Activated CD4-positive, alpha-beta T cell treated with anti-CD3 and anti-CD28 coated beads, Interleukin-2, amount 10 ng/mL, durations not matched to agents 7 days and 5 days (primary cell): Measurements from ENCODE around the gene PIWIL4. TPM values are rescaled to one million over a fixed set of nuclear protein-coding genes. Genes with fewer than 3 reads are reported as not detected.

Experiments
- CTCF ChIA-PET: fragments of 350-600 bp; sonication (Branson Sonifier 250); formaldehyde crosslinking; loops from one replicate; lab custom pipeline; 2021; ENCODE audit warnings: antibody characterized with exemption; lab: Charles Lee
- POLR2A ChIA-PET: fragments of 350-600 bp; sonication (Branson Sonifier 250); formaldehyde crosslinking; loops from one replicate; lab custom pipeline; 2021; ENCODE audit warnings: antibody characterized with exemption; lab: Charles Lee
- DNase-seq: peaks from one replicate; pipeline ENCODE4 v3.0.0-alpha.2; 2020
- H3K27ac Mint-ChIP-seq: one replicate; pipeline ENCODE4 v1.8.0; 2021; ENCODE audit warnings: mild to moderate bottlenecking, moderate library complexity, mixed read lengths
- H3K27me3 Mint-ChIP-seq: one replicate; pipeline ENCODE4 v1.8.0; 2021; ENCODE audit warnings: mixed read lengths
- H3K36me3 Mint-ChIP-seq: one replicate; pipeline ENCODE4 v1.8.0; 2021; ENCODE audit warnings: low read depth, mixed read lengths
- H3K4me1 Mint-ChIP-seq: one replicate; pipeline ENCODE4 v1.8.0; 2021; ENCODE audit warnings: mixed read lengths
- H3K4me3 Mint-ChIP-seq: one replicate; pipeline ENCODE4 v1.8.0; 2021; ENCODE audit warnings: mild to moderate bottlenecking, moderate library complexity, mixed read lengths
- H3K9me3 Mint-ChIP-seq: one replicate; pipeline ENCODE4 v1.8.0; 2021; ENCODE audit warnings: mixed read lengths
- total RNA-seq, 2 experiments: library from RNA; stranded (reverse); gene quantifications; one replicate each; pipeline ENCODE4 v1.2.3, GENCODE V29; 2021

Gene PIWIL4
- total RNA-seq, 2 experiments from 2014 or later: 0.55 to 0.65 TPM

- CTCF ChIA-PET: interaction anchor here (0.6 kb wide), 2 partner anchors 21 to 77 kb away, joined by 3 to 5 read pairs; no protein-coding TSS in a partner anchor
- no peaks in the 10 kb centered on the region for H3K4me1 Mint-ChIP-seq
- H3K27me3 Mint-ChIP-seq: no peaks in the 10 kb centered on the region
- H3K27ac Mint-ChIP-seq: no peak overlapping the region
- H3K36me3 Mint-ChIP-seq: no peaks in the 10 kb centered on the region
- no peak for DNase-seq
- no peaks in the 10 kb centered on the region for H3K9me3 Mint-ChIP-seq
- no peak overlapping the region for H3K4me3 Mint-ChIP-seq
- POLR2A ChIA-PET: no interaction called here
Measured at GRCh38 chr11:94581926-94582325, 14.8 kb downstream of the PIWIL4 start.

DNA sequence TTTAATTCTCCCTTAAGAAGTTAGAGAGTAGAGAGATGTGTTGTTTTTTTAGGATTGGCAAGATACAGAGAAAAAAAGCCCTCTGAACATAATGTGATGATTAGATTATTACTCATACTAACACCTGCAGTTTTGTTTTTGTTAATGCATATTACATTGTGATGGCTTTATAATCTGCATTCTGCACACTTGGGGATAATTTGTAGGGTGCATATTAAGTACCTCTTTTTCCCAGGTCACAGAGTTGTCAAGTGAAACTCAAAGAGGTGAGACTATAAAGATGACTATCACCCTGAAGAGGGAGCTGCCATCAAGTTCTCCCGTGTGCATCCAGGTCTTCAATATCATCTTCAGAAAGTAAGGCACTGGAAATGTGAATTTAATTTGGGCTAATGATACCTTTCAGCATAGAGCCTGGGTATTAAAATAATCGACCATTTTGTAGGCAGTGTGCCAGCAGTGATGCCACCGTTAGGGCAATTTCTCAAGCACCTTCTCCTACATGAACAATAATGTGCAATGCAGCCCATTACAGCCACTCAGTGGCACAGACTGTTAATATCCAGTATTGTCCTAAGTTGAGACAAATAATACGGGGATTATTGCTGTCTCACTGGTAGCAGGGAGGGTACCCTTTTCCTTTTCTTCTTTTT lies 16.2 kb downstream of the PIWIL4 start:
- H3K4me3 Mint-ChIP-seq: no peak overlapping the region
- ChIA-PET POLR2A (no interaction called here), CTCF (no interaction called here)
- no peak for DNase-seq
- H3K27ac Mint-ChIP-seq: no peak overlapping the region
- H3K4me1 Mint-ChIP-seq: no peaks in the 10 kb centered on the region
- H3K27me3 Mint-ChIP-seq: no peaks in the 10 kb centered on the region
- no peaks in the 10 kb centered on the region for H3K36me3 Mint-ChIP-seq
- H3K9me3 Mint-ChIP-seq: no peaks in the 10 kb centered on the region

DNA sequence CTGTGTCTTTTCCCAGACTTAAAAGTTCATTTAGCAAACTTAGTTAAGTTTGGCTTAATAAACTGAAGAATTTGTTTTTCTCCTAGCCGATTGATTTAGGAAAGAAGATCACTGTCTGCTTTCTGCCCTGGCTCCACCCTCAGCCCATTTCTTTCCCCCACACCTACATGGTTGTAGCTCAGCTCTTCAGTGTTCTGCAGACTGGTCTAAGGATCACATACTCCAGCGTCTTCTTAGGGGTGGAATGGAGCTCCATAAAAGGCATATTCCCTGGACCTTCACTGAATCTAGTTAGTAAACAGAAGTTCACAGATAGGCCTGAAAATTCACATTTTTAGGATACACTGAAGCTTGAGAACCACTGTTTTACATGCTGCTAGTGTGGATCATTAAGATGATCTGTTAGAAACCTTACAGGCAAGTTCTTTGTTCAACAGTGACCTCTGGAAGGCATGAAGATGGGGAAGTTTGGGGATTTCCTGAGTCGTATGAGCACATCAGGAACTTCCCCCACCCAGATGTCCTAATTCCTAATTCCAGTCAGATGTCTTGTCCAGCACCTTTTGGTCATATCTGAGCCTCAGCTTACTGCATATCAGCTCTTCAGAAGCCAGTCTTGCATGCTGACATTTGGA lies 16.8 kb downstream of the PIWIL4 start:
- no peak overlapping the region for H3K4me3 Mint-ChIP-seq
- POLR2A ChIA-PET: no interaction called here
- H3K27me3 Mint-ChIP-seq: no peaks in the 10 kb centered on the region
- CTCF ChIA-PET: no interaction called here
- H3K4me1 Mint-ChIP-seq: no peaks in the 10 kb centered on the region
- no peaks in the 10 kb centered on the region for H3K36me3 Mint-ChIP-seq
- H3K27ac Mint-ChIP-seq: no peak overlapping the region
- DNase-seq: no peak
- H3K9me3 Mint-ChIP-seq: no peaks in the 10 kb centered on the region

DNA sequence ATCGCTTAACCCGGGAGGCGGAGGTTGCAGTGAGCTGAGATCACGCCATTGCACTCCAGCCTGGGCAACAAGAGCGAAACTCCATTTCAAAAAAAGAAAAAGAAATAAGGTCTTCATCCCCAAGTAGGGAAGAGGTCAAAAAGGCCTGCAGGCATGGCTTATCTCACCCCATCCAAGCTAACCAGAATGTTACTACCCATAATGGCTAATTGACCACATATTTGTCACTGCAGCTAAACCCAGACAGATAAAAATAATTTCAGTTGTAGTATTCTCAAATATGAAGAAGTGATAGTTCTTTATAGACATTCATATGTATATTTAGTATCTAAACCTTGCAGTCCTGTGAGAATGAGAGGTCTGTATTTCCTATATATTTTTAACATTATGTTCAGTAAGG lies 17.8 kb downstream of the PIWIL4 start:
- no peaks in the 10 kb centered on the region for H3K9me3 Mint-ChIP-seq
- DNase-seq: no peak
- ChIA-PET CTCF (no interaction called here), POLR2A (no interaction called here)
- H3K4me3 Mint-ChIP-seq: no peak overlapping the region
- H3K4me1 Mint-ChIP-seq: no peaks in the 10 kb centered on the region
- no peaks in the 10 kb centered on the region for H3K27me3 Mint-ChIP-seq
- H3K36me3 Mint-ChIP-seq: no peaks in the 10 kb centered on the region
- no peak overlapping the region for H3K27ac Mint-ChIP-seq

GRCh38 chr11:94585399-94585798 lies 18.2 kb downstream of the PIWIL4 start:
- CTCF ChIA-PET: no interaction called here
- no peak for DNase-seq
- Mint-ChIP-seq H3K9me3 (no peaks in the 10 kb centered on the region), H3K27me3 (no peaks in the 10 kb centered on the region), H3K4me1 (no peaks in the 10 kb centered on the region), H3K36me3 (no peaks in the 10 kb centered on the region), H3K4me3 (no peak overlapping the region), H3K27ac (no peak overlapping the region)
- POLR2A ChIA-PET: no interaction called here

GRCh38 chr11:94586546-94586945 lies 19.4 kb downstream of the PIWIL4 start:
- no peaks in the 10 kb centered on the region for H3K27me3 Mint-ChIP-seq
- no peak overlapping the region for H3K4me3 Mint-ChIP-seq
- ChIA-PET CTCF (no interaction called here), POLR2A (no interaction called here)
- no peaks in the 10 kb centered on the region for H3K4me1 Mint-ChIP-seq
- no peaks in the 10 kb centered on the region for H3K9me3 Mint-ChIP-seq
- no peak for DNase-seq
- H3K36me3 Mint-ChIP-seq: no peaks in the 10 kb centered on the region
- no peak overlapping the region for H3K27ac Mint-ChIP-seq

- Mint-ChIP-seq H3K27me3 (no peaks in the 10 kb centered on the region), H3K27ac (no peak overlapping the region), H3K4me3 (no peak overlapping the region), H3K4me1 (no peaks in the 10 kb centered on the region), H3K36me3 (no peaks in the 10 kb centered on the region), H3K9me3 (no peaks in the 10 kb centered on the region)
- ChIA-PET POLR2A (no interaction called here), CTCF (no interaction called here)
- no peak for DNase-seq
Measured at GRCh38 chr11:94586978-94587377, 19.8 kb downstream of the PIWIL4 start.

GRCh38 chr11:94588366-94588942 lies 21.3 kb downstream of the PIWIL4 start:
- Mint-ChIP-seq H3K27ac (no peak overlapping the region), H3K4me1 (no peaks in the 10 kb centered on the region), H3K27me3 (no peaks in the 10 kb centered on the region), H3K4me3 (no peak overlapping the region), H3K9me3 (no peaks in the 10 kb centered on the region), H3K36me3 (no peaks in the 10 kb centered on the region)
- CTCF ChIA-PET: interaction anchor here (1.3 kb wide), 1 partner anchor 10 kb away, joined by 3 read pairs; no protein-coding TSS in a partner anchor
- POLR2A ChIA-PET: no interaction called here
- DNase-seq: no peak

DNA sequence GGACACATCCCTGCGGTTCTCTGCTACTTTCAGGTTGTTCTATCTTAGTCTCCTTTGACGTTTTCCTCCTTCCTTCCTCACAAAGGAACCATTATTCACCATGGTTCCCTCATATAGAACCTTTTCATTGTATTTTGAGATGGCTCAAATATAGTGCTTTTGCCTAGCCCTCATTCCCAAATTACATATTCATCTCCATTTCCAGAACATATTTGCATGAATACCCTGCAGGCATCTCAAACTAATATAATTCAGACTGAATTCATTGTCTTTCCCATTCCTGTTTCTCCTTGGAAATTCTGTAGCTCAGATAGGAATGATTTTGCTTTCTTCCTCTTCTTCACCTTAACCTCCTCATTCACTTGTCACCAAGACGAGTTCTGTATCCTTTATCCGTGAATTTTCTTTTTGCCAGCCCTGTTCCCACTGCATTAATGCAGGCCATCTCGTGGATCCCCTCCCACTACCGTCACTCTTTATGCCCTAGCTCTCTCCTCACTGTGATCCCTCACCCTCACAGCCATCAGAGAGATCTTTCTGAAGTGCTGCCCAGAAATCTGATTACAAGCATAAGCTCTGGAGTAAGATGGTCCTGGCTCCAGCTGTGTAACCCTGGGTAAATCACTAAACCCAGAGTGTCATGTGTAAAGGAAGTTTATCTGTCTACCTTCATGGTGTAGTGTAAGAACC lies 23.3 kb downstream of the PIWIL4 start:
- ChIA-PET CTCF (interaction anchor here (0.6 kb wide), 1 partner anchor 22 kb away, joined by 4 read pairs; no protein-coding TSS in a partner anchor), POLR2A (no interaction called here)
- no peak for DNase-seq
- Mint-ChIP-seq H3K4me3 (no peak overlapping the region), H3K36me3 (no peaks in the 10 kb centered on the region), H3K27me3 (no peaks in the 10 kb centered on the region), H3K27ac (no peak overlapping the region), H3K9me3 (no peaks in the 10 kb centered on the region), H3K4me1 (no peaks in the 10 kb centered on the region)

- POLR2A ChIA-PET: no interaction called here
- CTCF ChIA-PET: no interaction called here
- Mint-ChIP-seq H3K27me3 (no peaks in the 10 kb centered on the region), H3K36me3 (no peaks in the 10 kb centered on the region), H3K9me3 (no peaks in the 10 kb centered on the region), H3K27ac (no peak overlapping the region), H3K4me3 (no peak overlapping the region), H3K4me1 (no peaks in the 10 kb centered on the region)
- no peak for DNase-seq
Measured at GRCh38 chr11:94593030-94593429, 25.9 kb downstream of the PIWIL4 start.

- H3K36me3 Mint-ChIP-seq: no peaks in the 10 kb centered on the region
- H3K4me3 Mint-ChIP-seq: no peak overlapping the region
- no peaks in the 10 kb centered on the region for H3K27me3 Mint-ChIP-seq
- no peaks in the 10 kb centered on the region for H3K9me3 Mint-ChIP-seq
- no peaks in the 10 kb centered on the region for H3K4me1 Mint-ChIP-seq
- DNase-seq: no peak
- no peak overlapping the region for H3K27ac Mint-ChIP-seq
- ChIA-PET POLR2A (no interaction called here), CTCF (no interaction called here)
Measured at GRCh38 chr11:94595076-94595475, 27.9 kb downstream of the PIWIL4 start.

DNA sequence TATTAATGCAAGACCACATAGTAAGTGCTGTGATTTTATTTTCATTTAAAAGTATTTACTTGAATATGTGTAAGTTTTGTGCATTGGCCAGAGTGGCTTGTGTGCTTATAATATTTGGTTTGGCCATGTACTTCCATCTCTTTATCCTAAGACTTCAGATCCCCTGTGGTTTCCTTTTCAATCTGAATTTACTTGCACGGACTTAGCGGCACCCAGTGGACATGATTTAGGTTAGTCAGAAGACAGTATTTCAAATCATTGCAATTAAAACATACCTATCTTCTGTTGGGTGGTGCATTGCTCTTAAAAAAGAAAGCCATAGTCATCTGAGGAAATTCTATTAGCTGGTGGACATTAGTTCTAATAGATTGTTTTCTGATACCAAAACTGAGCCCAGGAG lies 30.7 kb downstream of the PIWIL4 start:
- Mint-ChIP-seq H3K27ac (no peak overlapping the region), H3K36me3 (no peaks in the 10 kb centered on the region), H3K4me3 (no peak overlapping the region), H3K9me3 (no peaks in the 10 kb centered on the region), H3K4me1 (no peaks in the 10 kb centered on the region), H3K27me3 (no peaks in the 10 kb centered on the region)
- no peak for DNase-seq
- ChIA-PET CTCF (interaction anchor here (1.1 kb wide), 1 partner anchor 10 kb away, joined by 3 read pairs; no protein-coding TSS in a partner anchor), POLR2A (no interaction called here)

GRCh38 chr11:94599510-94599909 lies 32.3 kb downstream of the PIWIL4 start:
- POLR2A ChIA-PET: no interaction called here
- CTCF ChIA-PET: no interaction called here
- H3K4me3 Mint-ChIP-seq: no peak overlapping the region
- no peaks in the 10 kb centered on the region for H3K27me3 Mint-ChIP-seq
- no peaks in the 10 kb centered on the region for H3K36me3 Mint-ChIP-seq
- H3K4me1 Mint-ChIP-seq: no peaks in the 10 kb centered on the region
- H3K9me3 Mint-ChIP-seq: no peaks in the 10 kb centered on the region
- no peak for DNase-seq
- H3K27ac Mint-ChIP-seq: no peak overlapping the region
